ENCODE measurements around the gene NKAIN2.
"Not testable (repeated sequence)": the region's sequence is repeated elsewhere in the genome, so short reads cannot be mapped to it uniquely, and the experiment has no call there.

The NKAIN2 gene

GRCh38 chr6:124536842-124537191, 733.2 kb downstream of the NKAIN2 start:
- no peak for DNase-seq (ENCODE audit: low spot score)
- CTCF ChIA-PET: interaction anchor here (0.6 to 0.7 kb wide), 2 partner anchors 259 to 1150 kb away, joined by 3 read pairs; no protein-coding TSS in a partner anchor
- H3K27ac ChIP-seq: no peak overlapping the region
- TF ChIP-seq CTCF (conservative IDR thresholded peaks at IDR 0.05; ENCODE audit: low read depth): no peak
- POLR2A ChIA-PET (ENCODE audit: low non-redundant PET): no interaction called here

- POLR2A ChIA-PET (ENCODE audit: low non-redundant PET): no interaction called here
- TF ChIP-seq CTCF (conservative IDR thresholded peaks at IDR 0.05; ENCODE audit: low read depth): no peak
Measured at GRCh38 chr6:124539096-124539495, 735.4 kb downstream of the NKAIN2 start.

DNA sequence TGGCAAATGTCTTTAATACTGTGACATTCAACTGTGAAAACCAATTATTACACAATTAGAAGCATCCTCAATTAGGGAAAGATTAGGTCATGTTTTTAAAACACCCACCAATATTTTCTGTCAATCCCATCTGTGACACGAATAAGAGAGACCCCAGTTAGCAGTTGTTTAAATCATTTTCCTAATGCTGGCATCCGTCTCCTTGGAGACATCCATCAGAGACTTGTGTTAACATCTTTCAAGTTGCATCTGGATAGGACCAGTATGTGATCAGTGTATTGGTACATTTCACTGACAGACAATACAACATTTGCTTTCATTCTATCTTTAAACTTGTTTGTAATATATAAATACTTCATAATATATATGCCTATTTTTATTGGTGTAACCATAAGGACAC, 737.9 kb downstream of the NKAIN2 start:
- TF ChIP-seq CTCF (conservative IDR thresholded peaks at IDR 0.05; ENCODE audit: low read depth): no peak
- ChIA-PET CTCF (no interaction called here), POLR2A (ENCODE audit: low non-redundant PET) (no interaction called here)

More at GRCh38 chr6:124539096-124539495, 735.4 kb downstream of the NKAIN2 start:
- no peak overlapping the region for H3K27ac ChIP-seq
- CTCF ChIA-PET: no interaction called here
- DNase-seq (ENCODE audit: low spot score): no peak

GRCh38 chr6:124546601-124547000, 742.9 kb downstream of the NKAIN2 start:
- POLR2A ChIA-PET (ENCODE audit: low non-redundant PET): no interaction called here
- CTCF ChIA-PET: no interaction called here
- TF ChIP-seq CTCF (conservative IDR thresholded peaks at IDR 0.05; ENCODE audit: low read depth): no peak

More for the DNA sequence above, 737.9 kb downstream of the NKAIN2 start:
- no peak overlapping the region for H3K27ac ChIP-seq
- DNase-seq (ENCODE audit: low spot score): no peak

DNA sequence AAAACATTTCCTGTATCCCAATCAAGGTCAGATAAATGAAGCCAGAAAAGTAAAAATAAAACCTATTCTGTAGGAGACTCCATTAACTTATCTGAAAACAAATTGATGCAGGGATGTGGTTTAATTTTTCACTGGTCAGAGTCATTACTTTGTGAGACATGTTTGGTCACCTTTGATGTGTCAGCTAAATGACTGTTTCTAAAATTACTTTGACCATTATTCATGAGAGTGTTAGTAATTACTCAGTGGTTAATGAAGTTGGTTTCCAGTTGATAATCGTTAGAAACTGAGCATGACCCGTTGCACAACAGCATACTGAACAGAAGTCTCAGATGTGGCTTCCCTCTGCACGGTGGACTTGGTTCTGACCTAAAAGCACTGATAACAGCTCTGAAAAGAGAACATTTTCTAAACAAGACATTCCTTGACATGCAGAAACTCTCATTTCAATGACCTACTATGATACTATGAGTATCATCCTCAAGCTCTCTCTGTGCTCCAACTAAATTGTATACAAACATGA, 748.1 kb downstream of the NKAIN2 start:
- no peak overlapping the region for H3K27ac ChIP-seq
- no peak for DNase-seq (ENCODE audit: low spot score)
- TF ChIP-seq CTCF (conservative IDR thresholded peaks at IDR 0.05; ENCODE audit: low read depth): no peak
- CTCF ChIA-PET: interaction anchor here (0.7 kb wide), 1 partner anchor 30 kb away, joined by 3 read pairs; no protein-coding TSS in a partner anchor
- POLR2A ChIA-PET (ENCODE audit: low non-redundant PET): no interaction called here

More at GRCh38 chr6:124546601-124547000, 742.9 kb downstream of the NKAIN2 start:
- no peak overlapping the region for H3K27ac ChIP-seq
- DNase-seq (ENCODE audit: low spot score): no peak

- DNase-seq (ENCODE audit: low spot score): no peak
- no peak overlapping the region for H3K27ac ChIP-seq
- ChIA-PET CTCF (no interaction called here), POLR2A (ENCODE audit: low non-redundant PET) (no interaction called here)
- no peak for TF ChIP-seq CTCF (conservative IDR thresholded peaks at IDR 0.05; ENCODE audit: low read depth)
Measured at GRCh38 chr6:124557873-124558272, 754.2 kb downstream of the NKAIN2 start.

DNA sequence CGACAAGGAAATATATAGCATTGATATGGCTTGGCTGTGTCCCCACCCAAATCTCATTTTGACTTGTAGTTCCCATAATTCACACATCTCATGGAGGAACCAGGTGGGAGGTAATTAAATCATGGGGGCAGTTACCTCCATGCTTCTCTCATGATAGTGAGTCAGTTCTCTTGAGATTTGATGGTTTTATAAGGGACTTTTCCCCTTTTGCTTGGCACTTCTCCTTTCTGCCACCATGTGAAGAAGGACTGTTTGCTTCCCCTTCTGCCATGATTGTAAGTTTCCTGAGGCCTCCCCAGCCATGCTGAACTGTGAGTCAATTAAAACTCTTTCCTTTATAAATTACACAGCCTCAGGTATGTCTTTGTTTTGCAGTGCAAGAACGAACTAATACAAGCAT, 756.4 kb downstream of the NKAIN2 start:
- DNase-seq (ENCODE audit: low spot score); H3K27ac ChIP-seq; POLR2A ChIA-PET (ENCODE audit: low non-redundant PET); CTCF ChIA-PET: not testable (repeated sequence)

Data from RWPE1 (cell line).